ENCODE measurements around the gene GPR162.

The GPR162 gene

DNA sequence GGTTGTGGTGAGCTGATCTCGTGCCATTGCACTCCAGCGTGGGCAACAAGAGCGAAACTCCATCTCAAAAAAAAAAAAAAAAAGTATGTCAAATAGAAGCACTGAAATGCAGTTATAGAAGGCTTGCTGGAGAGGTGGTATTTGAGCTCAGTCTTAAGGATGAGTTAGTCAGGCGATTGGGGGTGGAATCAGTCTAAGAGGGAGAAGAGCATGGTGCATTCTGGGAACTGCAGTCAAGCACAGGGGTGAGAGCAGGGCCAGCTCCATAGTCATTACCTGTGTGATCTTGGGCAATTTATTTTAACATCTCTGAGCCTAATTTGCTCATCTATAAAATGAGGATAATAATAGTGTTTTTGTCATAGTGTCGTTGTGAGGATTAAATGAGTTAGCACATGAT, 13.3 kb downstream of the GPR162 start:
- DNase-seq, result no peak

DNA sequence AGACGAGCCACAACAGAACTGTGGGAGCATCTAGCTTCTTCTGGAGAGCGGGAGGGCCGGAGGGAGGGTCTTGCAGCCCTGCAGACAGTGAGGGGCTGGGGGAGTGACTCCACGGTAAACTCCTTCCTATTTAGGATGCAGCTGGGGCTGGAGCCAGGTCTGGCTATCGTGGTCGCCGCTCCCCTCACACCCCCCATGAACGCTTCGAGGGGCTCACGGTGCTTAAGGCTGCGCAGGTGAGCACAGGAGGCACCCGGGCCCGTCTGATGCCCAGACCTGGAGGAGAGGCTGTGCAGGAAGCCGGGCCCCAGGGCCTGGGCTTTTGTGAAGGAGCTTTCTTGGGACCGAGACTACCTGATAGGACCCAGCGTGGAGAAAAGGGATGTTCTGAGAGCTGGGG, 15.2 kb downstream of the GPR162 start:
- no peak for DNase-seq

- DNase-seq, result no peak
These were observed 15.9 kb downstream of the GPR162 start for GRCh38 chr12:6837370-6838060.

- no peak for DNase-seq
These were observed 17.2 kb downstream of the GPR162 start for GRCh38 chr12:6838854-6839253.

GRCh38 chr12:6839482-6840201, 18.0 kb downstream of the GPR162 start:
- DNase-seq, result peak in 1 of 14 donors; percentile 64

DNA sequence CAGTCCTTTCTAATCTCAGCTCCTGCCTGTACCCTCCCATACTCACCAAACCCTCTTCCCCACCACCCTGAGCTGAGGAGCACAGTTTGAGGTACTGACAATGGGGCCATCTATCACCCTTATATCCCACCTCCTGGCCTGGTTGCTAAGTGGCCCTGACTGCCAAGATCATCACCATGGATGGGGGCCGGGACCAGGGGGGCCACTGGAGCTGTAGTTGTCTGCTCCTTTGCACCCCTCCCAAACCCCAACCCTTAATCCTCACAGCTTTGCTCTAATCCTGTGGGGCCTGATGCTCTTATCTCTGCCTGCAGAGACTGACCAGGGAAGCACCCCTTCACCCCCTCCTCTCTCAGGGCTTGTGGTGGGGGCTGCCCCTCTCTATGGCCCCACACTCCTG, 18.7 kb downstream of the GPR162 start:
- no peak for DNase-seq

- DNase-seq, result no peak
These were observed 19.3 kb downstream of the GPR162 start, which contains the start of gene GNB3 for GRCh38 chr12:6840761-6841515. Gene GNB3 (plus strand): TSS chr12:6840925. CDS start chr12:6841288, 363 bp downstream.

- DNase-seq, result no peak
These were observed 20.5 kb downstream of the GPR162 start for GRCh38 chr12:6842075-6842474.

- no peak for DNase-seq
These were observed 21.7 kb downstream of the GPR162 start for GRCh38 chr12:6843118-6843902.

DNA sequence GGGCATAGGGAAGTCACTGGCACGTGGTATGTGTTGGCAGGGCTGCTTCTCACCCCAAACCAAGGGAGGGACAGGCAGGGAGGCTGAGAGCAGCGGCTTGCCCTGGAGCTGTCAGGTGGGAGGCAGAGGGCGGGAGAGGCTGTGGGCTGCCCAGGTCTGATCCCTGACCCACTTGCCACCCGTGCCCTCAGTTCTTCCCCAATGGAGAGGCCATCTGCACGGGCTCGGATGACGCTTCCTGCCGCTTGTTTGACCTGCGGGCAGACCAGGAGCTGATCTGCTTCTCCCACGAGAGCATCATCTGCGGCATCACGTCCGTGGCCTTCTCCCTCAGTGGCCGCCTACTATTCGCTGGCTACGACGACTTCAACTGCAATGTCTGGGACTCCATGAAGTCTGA, 23.8 kb downstream of the GPR162 start:
- no peak for DNase-seq

DNA sequence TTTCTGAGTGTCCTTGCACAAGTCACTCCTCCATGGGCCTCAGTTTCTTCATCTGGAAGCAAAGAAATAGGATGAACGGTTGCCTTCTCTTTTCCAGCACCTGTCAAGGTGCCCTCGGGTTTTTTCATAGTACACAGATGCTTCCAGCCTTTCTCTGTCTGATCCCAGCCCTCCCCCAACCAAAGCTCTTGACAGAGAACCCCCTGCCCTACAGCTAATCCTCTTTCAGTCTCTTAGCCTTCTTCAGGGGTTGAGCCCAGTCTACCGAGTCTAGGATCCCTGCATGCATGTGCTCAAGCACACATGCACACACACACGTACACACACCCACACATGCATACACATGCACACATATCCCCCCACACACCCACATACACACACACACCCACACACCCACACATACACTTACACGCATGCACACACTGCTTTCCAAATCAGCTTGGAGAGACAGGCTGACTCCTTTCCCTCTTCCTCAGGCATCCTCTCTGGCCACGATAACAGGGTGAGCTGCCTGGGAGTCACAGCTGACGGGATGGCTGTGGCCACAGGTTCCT, 24.8 kb downstream of the GPR162 start:
- no peak for DNase-seq

DNA sequence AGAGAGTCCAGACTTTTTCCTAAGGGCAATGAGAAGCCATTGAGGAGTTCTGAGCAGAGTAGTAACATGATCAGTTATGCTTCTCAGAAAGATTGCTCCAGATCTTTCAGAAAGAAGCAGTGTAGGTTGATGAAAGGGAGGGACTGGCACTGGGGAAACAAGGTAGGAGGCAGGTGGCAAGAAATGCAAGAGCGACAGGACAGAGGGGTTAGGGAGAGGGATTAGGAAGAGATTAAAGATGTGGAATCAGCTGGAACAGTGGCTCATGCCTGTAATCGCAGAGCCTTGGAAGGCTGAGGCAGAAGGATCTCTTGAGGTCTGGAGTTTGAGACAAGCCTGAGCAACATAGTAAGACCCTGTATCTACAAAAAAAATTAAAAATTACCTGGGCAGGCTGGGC, 26.1 kb downstream of the GPR162 start:
- DNase-seq, result no peak

- no peak for DNase-seq
These were observed 27.8 kb downstream of the GPR162 start for GRCh38 chr12:6849427-6849826.

DNA sequence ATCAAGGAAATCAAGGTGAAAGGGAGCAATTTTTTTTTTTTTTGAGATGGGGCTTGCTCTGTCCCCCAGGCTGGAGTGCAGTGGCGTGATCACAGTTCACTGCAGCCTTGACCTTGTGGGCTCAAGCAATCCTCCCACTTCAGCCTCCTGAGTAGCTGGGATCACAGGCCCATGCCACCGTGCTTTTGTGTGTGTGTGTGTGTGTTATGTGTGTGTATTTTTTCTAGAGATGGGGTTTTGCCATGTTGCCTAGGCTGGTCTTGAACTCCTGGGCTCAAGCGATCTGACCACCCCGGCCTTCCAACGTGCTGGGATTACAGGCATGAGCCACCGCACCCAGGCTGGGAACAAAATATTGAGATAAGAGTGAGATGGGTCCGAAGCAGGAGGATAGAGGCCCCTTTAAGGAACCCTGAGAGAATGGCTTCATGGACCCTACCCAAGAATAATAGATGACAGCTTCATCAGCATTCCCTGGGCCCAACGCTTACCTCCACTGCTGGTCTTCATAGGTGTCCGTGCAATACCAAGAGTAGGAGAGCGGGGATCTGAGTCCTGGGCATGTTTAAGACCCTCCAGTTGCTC, 28.4 kb downstream of the GPR162 start:
- no peak for DNase-seq

DNA sequence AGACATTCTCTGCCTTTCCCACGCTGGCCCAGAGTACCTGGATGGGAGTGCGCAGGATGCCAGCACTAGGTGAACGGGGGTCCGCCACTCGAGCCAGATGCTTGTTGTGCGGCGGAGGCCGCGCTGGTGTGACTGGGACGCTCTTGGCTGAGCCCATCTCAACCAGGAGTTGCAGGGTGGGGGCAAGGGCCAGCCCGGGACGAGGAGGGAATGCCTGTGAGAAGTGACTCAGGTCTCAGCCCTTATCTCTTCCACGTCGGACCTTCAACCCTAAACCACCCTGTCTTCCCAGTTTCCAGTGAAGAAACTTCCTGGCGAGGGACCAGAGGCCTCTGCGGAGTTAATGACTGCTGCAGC, 29.2 kb downstream of the GPR162 start:
- DNase-seq, result peak in 1 of 14 donors; percentile 51

GRCh38 chr12:6851153-6851920, 29.7 kb downstream of the GPR162 start, which contains the start of gene CDCA3:
Gene CDCA3 (minus strand): TSS chr12:6851286. CDS start chr12:6850952, 334 bp downstream.
- peak in 13 of 14 donors; percentile 47 to 94 (median 87) for DNase-seq

DNA sequence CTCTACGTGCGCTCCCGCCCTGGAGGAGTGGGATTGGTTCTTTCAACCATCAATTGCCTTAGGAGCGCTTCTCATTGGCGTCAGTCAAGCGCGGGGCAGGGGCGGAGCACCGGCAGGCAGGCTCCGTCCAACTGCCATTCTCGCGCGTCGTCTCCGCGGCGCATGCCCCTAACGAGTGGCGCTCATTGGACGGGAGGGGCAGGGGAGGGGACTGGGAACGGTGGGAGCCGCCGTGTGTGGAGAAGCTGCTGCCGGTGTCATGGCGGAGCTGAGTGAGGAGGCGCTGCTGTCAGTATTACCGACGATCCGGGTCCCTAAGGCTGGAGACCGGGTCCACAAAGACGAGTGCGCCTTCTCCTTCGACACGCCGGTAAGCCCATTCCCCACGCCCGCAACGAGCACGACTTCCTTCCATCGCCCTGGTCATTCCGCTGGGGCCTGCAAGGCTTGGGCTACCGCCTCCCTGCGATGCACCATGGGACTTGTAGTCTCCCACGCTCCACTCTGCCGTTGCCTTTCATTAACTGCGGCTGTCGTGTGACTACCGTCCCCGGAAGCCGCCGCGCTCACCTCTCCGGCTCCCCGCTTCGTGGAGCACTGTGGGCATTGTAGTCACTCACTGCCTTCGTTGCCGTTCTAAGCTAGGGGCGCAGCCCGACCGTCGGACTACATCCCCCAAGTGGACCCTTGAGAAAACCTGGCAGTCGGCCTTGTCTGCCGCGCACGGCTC, 30.5 kb downstream of the GPR162 start, which contains the start of gene USP5:
USP5 (plus strand) TSS at position 230 of the 730 bp plus-strand sequence; CDS start at position 260, 30 bp downstream.
- peak; percentile 98 to 100 (median 100) for DNase-seq

- peak in 8 of 14 donors; percentile 50 to 72 (median 60) for DNase-seq
These were observed 31.2 kb downstream of the GPR162 start for GRCh38 chr12:6852651-6853354.

- DNase-seq, result no peak
These were observed 32.0 kb downstream of the GPR162 start for GRCh38 chr12:6853626-6854025.

All from C1 segment of cervical spinal cord (tissue), 14 donors.